Glomerular endothelial cell (primary cell): ENCODE measurements around the gene NRXN2. TPM values are rescaled to one million over a fixed set of nuclear protein-coding genes. Genes with fewer than 3 reads are reported as not detected.

Source experiments
- DNase-seq: peaks from one replicate; pipeline ENCODE4 v3.0.0-alpha.2; 2011; ENCODE audit warnings: low read depth, low spot score; ENCODE audit errors: extremely low read depth
- total RNA-seq: library from RNA; depleted of rRNA; stranded (reverse); fragments of >200 nt; gene quantifications from 2 replicates; pipeline ENCODE4 v1.2.3, GENCODE V29; 2015

NRXN2 gene
- total RNA-seq, 1 donor from 2014 or later: not detected

DNA sequence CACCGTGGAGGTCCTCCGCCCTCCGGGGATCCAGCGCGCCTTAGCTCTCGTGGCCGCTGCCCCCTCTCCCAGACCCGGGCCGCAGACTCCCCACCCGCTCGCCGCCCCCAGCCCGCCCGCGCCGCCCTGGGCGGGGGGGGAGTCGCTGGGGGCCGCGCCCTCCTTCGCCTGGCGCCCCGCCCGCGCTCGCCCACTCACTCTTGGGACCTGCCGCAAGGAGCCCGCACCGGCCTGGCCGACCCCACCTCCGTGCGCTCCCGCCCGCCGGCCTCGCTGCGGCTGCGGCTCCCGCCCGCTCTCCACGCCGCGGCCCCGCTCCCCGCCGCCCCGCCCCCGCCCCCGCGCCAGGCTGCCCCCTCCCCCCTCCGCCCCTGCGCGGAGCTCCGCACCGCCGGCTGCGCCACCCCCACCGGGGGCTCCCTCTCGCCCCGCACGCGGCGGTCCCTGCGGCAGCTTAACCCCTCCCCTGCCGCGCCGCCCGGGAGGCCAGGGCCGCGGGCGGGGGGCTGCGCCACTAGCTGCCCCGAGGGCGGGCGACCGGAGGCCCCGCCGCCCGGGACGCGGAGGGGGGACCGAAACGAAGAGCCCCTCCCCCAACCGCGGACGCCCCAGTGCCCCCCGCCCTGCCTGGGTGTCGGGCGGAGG, 21.7 kb upstream of the NRXN2 start:
- no peak for DNase-seq

DNA sequence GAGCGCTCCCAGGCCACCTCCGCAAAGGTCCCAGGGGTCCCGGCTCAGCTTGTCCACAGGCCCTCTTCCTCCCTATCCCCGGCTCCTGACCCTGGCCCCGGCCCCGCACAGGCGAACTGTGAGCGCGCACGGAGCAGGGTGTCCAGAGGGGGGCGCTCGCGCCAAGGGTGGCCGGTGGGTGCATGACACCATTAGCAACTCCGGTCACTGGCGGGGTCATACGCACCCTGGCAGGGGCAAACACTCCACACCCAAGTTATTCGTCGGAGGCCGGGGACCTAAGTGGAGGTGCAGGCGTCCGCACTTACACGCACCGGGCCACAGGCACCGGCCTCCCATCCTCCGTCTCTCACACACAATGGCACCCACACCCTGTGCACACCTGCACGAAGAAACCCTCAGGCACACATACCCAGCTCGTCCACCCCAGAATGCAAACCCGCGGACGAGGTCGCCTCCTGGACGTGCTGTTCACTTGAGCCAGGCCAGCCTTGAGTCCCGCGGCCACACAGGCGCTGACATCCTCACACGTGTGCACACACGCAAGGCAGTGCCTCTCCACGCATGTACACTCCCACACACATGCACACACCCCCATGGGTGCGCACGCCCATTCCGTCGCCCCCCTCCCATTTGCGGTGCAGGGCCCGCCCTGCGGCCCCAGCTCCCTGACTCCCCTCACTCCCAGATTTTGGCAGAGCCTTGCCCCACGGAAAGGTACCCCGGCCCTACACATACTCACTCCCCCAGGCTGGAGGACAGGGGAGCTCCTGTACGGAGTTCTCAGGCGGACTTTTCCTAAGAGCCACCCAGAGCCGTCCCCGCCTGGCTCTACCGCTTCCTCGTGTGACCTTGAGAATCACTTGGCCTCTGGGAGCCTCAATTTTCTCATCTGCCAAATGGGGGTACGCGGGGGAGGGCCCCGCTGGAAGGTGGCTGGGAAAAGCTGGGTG, 20.9 kb upstream of the NRXN2 start, which contains the start of gene RASGRP2:
RASGRP2 (minus strand) TSS at position 552 of the 953 bp plus-strand sequence. CDS start 1,276 bp downstream, outside the sequence.
- DNase-seq: no peak

DNA sequence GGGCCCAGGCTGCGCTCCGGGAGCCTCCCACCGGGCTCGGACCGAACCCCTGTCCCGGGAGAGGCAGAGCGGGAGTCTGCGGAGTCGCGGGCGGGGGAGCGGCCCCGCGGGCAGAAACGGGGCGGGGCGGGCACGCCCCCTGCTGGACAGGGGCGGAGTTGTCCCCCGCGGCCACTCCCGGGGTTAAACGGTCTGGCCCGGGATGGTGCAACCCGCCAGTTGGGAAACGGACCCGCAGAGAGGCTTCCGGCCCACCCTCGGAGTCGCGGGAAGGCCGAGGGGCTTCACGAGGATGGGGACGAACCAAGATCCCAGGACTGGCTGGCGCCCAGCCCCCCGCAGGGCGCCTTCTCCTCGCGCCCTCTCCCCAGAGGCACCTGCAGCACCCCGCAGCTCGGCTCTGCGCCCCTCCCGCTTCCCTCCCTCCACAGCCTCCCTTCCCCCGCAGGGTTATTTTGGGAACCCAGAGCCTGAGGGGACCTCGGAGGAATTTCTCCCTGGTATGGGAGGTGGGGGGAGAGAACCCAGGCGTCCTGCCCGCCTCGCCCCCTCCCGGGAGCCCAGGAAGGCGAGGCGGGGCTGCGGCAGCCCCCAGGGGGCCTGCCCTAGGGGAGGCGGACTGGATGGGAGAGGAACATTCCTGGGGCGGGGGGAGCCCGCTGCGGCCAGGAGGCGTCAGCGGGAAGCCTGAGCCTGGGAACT, 20.0 kb upstream of the NRXN2 start:
- no peak for DNase-seq

DNA sequence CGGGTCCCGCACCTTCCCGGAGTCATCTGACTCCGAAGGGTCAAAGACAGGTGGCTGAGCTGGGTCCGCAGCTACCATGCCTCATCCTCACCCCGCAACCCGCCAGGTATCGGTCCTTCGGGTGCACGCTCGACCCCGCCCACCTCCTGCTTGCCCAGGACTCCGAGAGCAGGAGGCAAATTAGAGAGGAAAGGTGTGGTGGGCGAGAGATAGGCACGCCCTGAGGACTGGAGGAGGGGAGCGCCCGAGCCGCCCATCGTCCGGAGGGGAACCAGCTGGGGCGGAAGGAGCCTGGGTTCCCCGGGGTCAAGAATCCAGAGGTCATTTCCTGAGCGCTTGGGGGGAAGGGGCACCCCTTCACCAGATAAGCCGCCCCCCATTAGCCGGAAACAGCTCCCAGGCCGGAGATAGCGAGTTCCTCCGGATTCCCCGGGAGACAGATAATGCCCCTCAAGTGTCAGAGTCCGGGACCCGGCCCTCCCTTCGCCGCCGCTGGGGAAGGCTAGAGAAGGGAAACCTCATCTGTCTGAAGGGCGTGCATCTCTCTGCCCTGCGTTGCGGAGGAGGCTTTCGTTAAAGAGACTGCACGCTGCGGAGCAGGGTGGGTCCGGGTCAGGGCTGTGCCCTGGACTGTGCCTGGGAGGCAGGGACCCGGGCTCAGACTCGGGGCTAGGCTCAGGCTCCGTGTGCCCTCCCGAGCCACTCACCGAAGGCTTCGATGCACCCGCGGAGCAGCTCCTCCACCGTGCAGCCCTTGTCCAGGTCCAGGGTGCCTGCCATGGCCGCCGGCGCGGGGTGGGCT, 19.3 kb upstream of the NRXN2 start:
- DNase-seq: no peak

DNA sequence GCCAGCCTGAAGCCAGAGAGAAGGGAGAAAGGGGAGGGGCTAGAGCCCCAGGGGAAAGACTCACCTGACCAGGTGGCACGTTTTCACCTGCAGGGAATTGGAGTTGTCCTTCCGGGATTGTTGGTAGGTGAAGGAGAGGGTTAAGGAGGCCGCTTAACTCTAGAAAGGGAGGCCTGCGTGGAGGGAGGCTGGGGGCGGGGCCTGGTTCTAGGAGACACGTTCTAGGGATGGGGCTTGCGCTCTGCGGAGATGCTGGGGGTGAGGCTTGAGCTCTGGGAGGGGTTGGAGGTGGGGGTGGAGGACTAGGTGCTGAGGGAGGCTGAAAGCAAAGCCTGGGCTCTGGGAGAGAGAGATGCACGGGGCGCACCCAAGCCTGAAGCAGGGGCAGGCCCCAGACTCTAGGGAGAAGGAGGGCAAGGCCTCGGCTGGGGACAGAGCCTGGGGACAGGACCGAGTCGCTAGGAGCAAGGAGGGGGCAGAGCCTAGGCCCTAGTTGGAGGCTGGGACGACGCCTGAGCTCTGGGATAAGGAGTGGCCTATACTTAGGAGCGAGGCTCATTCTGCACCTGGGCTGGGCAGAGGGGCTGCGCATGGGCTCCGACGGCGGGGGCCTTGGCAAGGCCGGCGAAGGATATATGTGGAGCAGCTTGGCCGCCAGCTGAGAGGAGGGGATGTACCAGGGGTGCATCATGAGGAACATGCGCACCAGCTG, 18.5 kb upstream of the NRXN2 start:
- no peak for DNase-seq

DNA sequence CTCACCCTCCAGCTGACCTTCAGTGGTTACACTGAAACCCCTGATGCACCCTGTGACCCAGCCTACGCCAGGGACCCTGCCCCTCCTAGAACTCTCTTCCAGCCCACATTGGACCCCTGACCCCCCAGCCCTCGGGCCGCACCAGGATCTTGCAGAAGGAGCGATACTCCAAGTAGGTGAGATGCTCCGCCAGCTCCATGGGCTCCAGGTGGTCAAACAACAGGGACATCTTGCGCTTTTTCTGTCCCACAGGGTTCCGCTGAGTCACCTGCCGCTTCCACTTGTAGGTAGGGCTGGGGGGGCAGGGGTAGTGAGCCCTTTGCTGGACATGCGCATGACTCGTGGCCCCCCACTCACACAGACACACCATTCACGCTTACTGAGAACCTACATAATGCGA, 16.9 kb upstream of the NRXN2 start:
- DNase-seq: no peak

DNA sequence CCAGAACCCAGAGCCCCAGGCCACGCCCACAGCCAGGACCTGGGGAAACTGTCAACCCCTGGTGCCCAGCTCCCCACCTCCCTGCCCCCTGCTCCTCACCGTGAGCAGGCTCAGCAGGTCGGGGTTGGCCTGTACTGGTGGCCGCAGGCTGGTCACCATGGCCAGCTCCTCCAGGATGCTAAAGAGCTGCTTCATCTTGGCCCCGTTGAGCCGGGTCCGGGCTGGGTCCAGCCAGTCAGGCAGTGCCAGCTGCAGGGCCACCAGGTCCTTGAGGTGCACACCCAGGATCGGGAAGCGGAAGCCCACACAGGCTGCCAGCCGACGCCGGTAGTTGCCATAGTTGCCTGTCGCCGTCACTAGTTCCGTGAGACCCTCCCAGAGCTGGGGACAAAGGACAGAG, 13.7 kb upstream of the NRXN2 start:
- no peak for DNase-seq

DNA sequence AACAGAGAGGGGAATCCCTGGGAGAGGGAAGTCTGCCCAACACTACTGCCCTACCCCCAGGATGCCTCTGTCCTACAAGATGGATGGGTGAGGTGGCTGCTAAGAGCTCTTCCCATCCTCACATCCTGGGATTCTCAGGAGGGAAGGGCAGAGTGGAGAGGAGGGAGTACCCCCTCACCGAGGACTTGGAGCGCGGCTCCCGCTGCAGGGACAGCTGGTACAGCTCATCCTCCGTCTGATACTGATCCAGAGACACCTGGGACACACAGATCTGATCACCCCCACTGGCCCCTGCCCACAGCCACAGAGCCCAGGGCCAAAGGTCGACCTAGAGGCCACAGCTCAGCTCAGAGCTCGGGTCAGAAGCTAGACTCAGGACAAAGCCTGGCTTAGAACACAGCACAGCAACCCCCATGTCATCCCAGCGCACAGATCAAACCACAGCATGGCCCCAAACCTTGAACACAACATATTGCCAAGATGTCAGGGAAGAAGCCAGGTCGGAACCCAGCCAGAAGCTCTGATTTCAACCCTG, 12.8 kb upstream of the NRXN2 start:
- no peak for DNase-seq

GRCh38 chr11:64734811-64735724, 12.1 kb upstream of the NRXN2 start:
- DNase-seq: no peak

DNA sequence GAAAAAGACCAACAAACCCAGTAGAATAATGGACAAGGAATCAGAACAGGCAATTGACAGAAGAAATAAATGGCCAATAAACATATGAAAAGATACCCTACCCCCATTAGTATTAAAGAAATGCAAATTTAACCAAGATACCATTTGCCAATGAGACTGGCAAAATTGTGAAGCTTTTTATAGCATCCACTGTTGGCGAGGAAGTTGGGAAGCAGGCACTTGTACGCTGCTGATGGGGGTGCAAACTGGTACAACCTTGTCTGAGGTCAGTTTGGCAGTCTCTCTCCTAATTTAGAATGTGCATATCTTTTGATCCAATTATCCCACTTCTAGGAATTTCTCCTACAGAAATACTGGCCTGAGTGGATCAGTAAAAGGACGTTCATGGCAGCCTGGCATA, 8.6 kb upstream of the NRXN2 start:
- DNase-seq: no peak

GRCh38 chr11:64729851-64730382, 6.9 kb upstream of the NRXN2 start:
- no peak for DNase-seq

DNA sequence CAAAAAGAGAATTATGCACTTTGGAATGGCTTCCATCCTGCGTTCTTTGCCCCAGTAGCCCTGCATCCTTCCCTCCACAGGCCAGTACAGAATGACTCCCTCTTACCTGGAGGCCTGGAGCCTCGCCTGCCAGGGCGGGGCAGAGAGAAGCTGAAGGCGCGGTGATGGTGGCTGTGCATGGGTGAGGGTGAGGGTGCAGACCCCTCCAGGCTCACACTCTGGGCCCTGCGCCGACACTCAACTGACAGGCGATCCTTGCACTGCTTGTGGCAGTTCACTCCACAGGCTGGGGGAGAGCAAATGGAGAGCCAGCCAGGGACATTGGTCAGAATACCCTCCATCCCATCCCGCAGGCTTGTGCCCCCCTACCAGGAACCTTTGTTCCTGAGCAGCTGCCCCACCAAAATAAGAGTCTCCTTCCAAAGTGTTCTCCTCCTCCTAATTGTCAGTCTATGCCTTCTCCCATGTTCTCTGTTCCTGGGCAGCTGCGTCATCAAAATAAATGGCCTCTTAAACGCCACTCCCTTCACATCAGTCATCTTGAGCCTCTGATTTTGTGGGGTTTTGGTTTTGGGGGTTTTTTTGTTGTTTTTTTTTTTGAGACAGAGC, 5.9 kb upstream of the NRXN2 start:
- no peak for DNase-seq

GRCh38 chr11:64726867-64727530, 4.0 kb upstream of the NRXN2 start:
- no peak for DNase-seq

DNA sequence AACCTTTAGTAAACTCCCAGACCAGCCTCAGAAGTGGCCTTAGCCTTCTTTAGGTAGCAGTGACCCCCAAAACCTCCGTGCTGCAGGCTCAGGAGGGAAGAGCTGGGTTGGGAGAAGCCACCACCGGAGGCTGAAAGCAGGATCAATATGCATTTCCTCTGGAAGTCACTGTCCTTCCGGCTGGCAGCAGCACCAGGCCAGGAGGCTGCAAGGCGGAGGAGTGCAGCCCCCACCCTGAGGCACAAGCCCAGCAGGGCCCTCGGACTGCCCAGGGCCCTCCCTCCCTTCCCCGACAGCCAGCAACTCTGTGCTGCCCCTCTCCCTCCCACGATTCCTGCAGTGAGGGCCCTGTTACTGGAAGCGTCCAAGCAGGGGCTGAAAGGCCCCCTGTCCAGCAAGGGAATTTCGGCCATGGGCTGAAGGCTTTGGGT, 3.2 kb upstream of the NRXN2 start:
- DNase-seq: no peak

DNA sequence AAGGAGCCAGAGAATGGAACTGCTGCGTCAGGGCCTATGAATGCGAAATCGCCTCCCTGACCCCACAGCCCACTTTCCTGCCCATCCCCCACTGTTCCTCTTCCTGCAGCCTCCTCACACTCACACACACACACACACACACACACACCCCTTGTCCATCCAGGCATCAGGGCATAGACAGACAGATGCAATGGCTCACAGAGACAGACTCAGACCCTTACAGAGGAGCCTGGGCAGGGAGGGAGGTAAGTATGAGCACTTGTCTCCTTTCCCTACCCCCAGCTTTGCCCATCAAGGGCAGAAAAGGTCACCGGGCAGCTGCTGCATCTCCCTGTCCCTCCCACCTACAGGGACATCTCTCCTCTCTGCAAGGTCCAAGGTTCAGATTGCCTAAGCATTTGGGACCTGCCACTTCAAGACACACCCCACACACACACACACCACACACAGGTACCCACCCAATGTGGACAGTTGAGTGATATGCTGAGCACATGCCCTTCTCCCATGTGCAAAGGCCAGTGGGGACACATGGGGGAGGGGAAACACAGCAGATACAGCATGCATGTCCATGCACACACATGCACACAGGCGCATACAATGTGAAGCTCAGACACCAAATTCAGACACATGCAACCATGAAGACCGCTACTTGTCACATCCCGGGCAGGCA, 2.0 kb upstream of the NRXN2 start:
- DNase-seq: no peak

GRCh38 chr11:64723907-64724862, 1.2 kb upstream of the NRXN2 start:
- DNase-seq: no peak
